ENCODE measurements around the gene MARCO.

MARCO gene

GRCh38 chr2:118913803-118914645 is 28.0 kb upstream of the MARCO start:
- Mint-ChIP-seq H3K36me3 (ENCODE audit: low read depth) (no peaks in the 10 kb centered on the region), H3K9me3 (no peaks in the 10 kb centered on the region), H3K27me3 (ENCODE audit: low read depth) (no peaks in the 10 kb centered on the region), H3K27ac (no peak overlapping the region), H3K4me3 (no peak overlapping the region), H3K4me1 (ENCODE audit: low read depth) (no peaks in the 10 kb centered on the region)
- DNase-seq (ENCODE audit: low spot score) = no peak

- Mint-ChIP-seq H3K36me3 (ENCODE audit: low read depth) (no peaks in the 10 kb centered on the region), H3K4me3 (no peak overlapping the region), H3K4me1 (ENCODE audit: low read depth) (no peaks in the 10 kb centered on the region), H3K9me3 (no peaks in the 10 kb centered on the region), H3K27me3 (ENCODE audit: low read depth) (no peaks in the 10 kb centered on the region), H3K27ac (no peak overlapping the region)
- DNase-seq (ENCODE audit: low spot score) = no peak
Measured at GRCh38 chr2:118914721-118915453, 27.1 kb upstream of the MARCO start.

GRCh38 chr2:118918017-118918416 is 24.0 kb upstream of the MARCO start:
- no peaks in the 10 kb centered on the region for H3K9me3 Mint-ChIP-seq
- no peak overlapping the region for H3K4me3 Mint-ChIP-seq
- H3K27ac Mint-ChIP-seq = no peak overlapping the region
- peaks cover 3% of the 10 kb centered on the region for H3K27me3 Mint-ChIP-seq (ENCODE audit: low read depth)
- no peaks in the 10 kb centered on the region for H3K36me3 Mint-ChIP-seq (ENCODE audit: low read depth)
- no peaks in the 10 kb centered on the region for H3K4me1 Mint-ChIP-seq (ENCODE audit: low read depth)
- no peak for DNase-seq (ENCODE audit: low spot score)

GRCh38 chr2:118921646-118922045 is 20.3 kb upstream of the MARCO start:
- H3K27ac Mint-ChIP-seq = no peak overlapping the region
- H3K4me1 Mint-ChIP-seq (ENCODE audit: low read depth) = no peaks in the 10 kb centered on the region
- H3K4me3 Mint-ChIP-seq = no peak overlapping the region
- DNase-seq (ENCODE audit: low spot score) = no peak
- peaks cover 3% of the 10 kb centered on the region for H3K27me3 Mint-ChIP-seq (ENCODE audit: low read depth)
- no peaks in the 10 kb centered on the region for H3K36me3 Mint-ChIP-seq (ENCODE audit: low read depth)
- no peaks in the 10 kb centered on the region for H3K9me3 Mint-ChIP-seq

DNA sequence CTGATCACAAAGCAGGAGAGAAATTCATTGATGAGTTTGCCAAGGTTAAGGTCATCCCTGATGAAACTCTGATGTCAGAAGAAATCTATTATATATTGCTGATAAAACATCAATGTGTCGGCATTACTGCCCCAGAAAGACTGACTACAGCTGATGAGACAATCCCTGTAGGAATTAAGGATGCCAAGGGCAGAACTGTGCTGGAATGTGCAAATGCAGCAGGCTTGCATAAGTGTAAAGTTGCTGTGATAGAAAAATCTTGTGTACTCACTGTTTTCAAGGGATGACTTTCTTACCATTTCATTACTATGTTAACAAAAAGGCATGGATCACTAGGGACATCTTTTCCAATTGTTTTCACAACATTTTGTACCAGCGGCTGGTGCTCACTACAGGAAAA is 19.7 kb upstream of the MARCO start:
- Mint-ChIP-seq H3K36me3 (ENCODE audit: low read depth) (no peaks in the 10 kb centered on the region), H3K27me3 (ENCODE audit: low read depth) (peaks cover 3% of the 10 kb centered on the region), H3K4me1 (ENCODE audit: low read depth) (no peaks in the 10 kb centered on the region), H3K4me3 (no peak overlapping the region), H3K9me3 (no peaks in the 10 kb centered on the region), H3K27ac (no peak overlapping the region)
- DNase-seq (ENCODE audit: low spot score) = no peak

DNA sequence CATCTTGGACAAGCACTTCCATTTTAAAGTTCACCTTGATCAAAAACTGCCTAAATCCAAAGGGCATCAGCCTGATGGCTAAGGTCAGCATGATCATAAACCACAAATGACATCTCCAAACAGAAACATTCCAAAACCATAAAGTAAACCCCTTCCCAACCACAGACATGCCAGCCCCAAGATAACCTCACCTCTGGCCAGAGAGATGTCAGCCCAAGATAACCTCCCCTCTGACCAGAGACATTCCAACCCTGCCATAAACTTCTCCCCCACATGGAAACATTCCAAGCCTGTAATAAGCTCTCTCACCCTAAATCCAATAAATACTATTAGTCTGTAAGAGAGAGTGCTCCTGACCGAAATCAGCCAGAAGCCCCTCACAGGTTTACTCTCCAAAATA is 18.6 kb upstream of the MARCO start:
- Mint-ChIP-seq H3K4me3 (no peak overlapping the region), H3K9me3 (no peaks in the 10 kb centered on the region), H3K27ac (no peak overlapping the region)

DNA sequence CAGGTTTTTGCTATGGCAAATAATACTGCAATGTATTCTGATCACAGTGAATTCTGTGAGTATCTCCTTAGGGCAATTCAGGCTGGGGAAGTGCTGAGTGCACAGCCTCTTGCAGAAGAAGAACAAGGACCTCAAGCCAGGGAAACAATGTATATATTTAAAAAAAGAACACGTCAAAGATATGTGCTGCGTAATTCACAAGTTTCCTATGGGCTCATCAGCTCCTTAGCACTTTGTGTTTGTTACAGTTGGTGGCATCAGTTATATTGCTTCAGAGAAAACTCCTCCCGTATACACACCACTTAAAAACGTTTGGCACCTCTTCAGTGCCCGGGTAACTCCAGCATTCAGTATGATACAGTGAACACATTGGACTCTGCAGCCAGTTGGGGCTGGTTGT is 16.5 kb upstream of the MARCO start:
- no peak overlapping the region for H3K27ac Mint-ChIP-seq
- H3K4me1 Mint-ChIP-seq (ENCODE audit: low read depth) = no peaks in the 10 kb centered on the region
- peaks cover 3% of the 10 kb centered on the region for H3K27me3 Mint-ChIP-seq (ENCODE audit: low read depth)
- H3K4me3 Mint-ChIP-seq = no peak overlapping the region
- DNase-seq (ENCODE audit: low spot score) = no peak
- no peaks in the 10 kb centered on the region for H3K36me3 Mint-ChIP-seq (ENCODE audit: low read depth)
- no peaks in the 10 kb centered on the region for H3K9me3 Mint-ChIP-seq

More for the DNA sequence above, 18.6 kb upstream of the MARCO start:
- H3K4me1 Mint-ChIP-seq (ENCODE audit: low read depth) = no peaks in the 10 kb centered on the region
- no peak for DNase-seq (ENCODE audit: low spot score)
- peaks cover 3% of the 10 kb centered on the region for H3K27me3 Mint-ChIP-seq (ENCODE audit: low read depth)
- H3K36me3 Mint-ChIP-seq (ENCODE audit: low read depth) = no peaks in the 10 kb centered on the region

GRCh38 chr2:118925981-118926380 is 16.0 kb upstream of the MARCO start:
- H3K4me3 Mint-ChIP-seq = no peak overlapping the region
- H3K27ac Mint-ChIP-seq = no peak overlapping the region
- DNase-seq (ENCODE audit: low spot score) = no peak
- no peaks in the 10 kb centered on the region for H3K4me1 Mint-ChIP-seq (ENCODE audit: low read depth)
- H3K9me3 Mint-ChIP-seq = no peaks in the 10 kb centered on the region
- peaks cover 3% of the 10 kb centered on the region for H3K27me3 Mint-ChIP-seq (ENCODE audit: low read depth)
- H3K36me3 Mint-ChIP-seq (ENCODE audit: low read depth) = no peaks in the 10 kb centered on the region

DNA sequence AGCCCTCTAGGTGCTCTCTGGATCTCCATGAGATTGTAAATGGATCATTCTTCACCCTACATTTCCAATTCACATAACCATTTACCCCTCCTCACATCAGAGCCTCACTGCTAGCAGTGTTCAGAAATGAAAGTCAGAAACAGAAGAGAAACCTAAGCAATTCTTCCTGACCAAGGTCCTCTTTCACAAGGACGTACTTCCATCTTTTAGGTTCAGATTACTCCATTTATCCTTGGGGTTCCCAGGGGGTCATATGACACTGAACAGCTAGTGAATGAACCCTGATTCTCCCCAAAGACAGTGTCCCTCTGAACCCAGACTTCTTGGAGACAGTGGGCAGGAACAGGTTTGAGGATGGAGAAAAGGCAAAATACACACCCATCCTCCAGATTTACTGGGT is 12.9 kb upstream of the MARCO start:
- Mint-ChIP-seq H3K27ac (no peak overlapping the region), H3K36me3 (ENCODE audit: low read depth) (no peaks in the 10 kb centered on the region), H3K4me1 (ENCODE audit: low read depth) (no peaks in the 10 kb centered on the region), H3K9me3 (peaks cover 9% of the 10 kb centered on the region), H3K27me3 (ENCODE audit: low read depth) (no peaks in the 10 kb centered on the region), H3K4me3 (no peak overlapping the region)
- DNase-seq (ENCODE audit: low spot score) = no peak

GRCh38 chr2:118932949-118933348 is 9.0 kb upstream of the MARCO start:
- H3K4me3 Mint-ChIP-seq = no peak overlapping the region
- H3K27ac Mint-ChIP-seq = no peak overlapping the region
- no peaks in the 10 kb centered on the region for H3K27me3 Mint-ChIP-seq (ENCODE audit: low read depth)
- H3K9me3 Mint-ChIP-seq = peaks cover 9% of the 10 kb centered on the region
- no peaks in the 10 kb centered on the region for H3K4me1 Mint-ChIP-seq (ENCODE audit: low read depth)
- DNase-seq (ENCODE audit: low spot score) = no peak
- no peaks in the 10 kb centered on the region for H3K36me3 Mint-ChIP-seq (ENCODE audit: low read depth)

GRCh38 chr2:118936306-118936705 is 5.7 kb upstream of the MARCO start:
- no peak overlapping the region for H3K27ac Mint-ChIP-seq
- H3K9me3 Mint-ChIP-seq = peaks cover 9% of the 10 kb centered on the region
- no peaks in the 10 kb centered on the region for H3K36me3 Mint-ChIP-seq (ENCODE audit: low read depth)
- DNase-seq (ENCODE audit: low spot score) = no peak
- H3K27me3 Mint-ChIP-seq (ENCODE audit: low read depth) = no peaks in the 10 kb centered on the region
- H3K4me3 Mint-ChIP-seq = no peak overlapping the region
- no peaks in the 10 kb centered on the region for H3K4me1 Mint-ChIP-seq (ENCODE audit: low read depth)

GRCh38 chr2:118936936-118937335 is 5.1 kb upstream of the MARCO start:
- no peak overlapping the region for H3K4me3 Mint-ChIP-seq
- DNase-seq (ENCODE audit: low spot score) = no peak
- H3K27me3 Mint-ChIP-seq (ENCODE audit: low read depth) = no peaks in the 10 kb centered on the region

DNA sequence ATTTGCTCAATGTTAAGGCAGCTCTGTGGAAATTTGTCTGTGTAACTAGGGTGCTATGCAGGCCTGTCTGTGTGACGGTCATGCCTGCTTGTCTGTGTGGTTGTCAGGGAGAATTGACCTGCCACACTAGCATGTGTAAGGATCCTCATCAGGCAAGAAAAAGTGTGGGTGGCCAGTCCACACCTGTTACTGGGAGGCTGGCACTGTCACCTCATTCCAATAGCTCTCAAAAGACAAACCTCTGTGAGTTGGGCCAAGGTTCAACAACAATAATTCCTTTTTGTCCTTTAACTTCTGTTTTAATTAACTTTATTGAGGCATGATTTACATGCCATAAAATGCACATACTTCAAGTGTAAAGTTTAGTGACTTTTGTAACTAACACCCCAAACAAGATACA is 4.2 kb upstream of the MARCO start:
- H3K27me3 Mint-ChIP-seq (ENCODE audit: low read depth) = no peaks in the 10 kb centered on the region
- H3K4me1 Mint-ChIP-seq (ENCODE audit: low read depth) = no peaks in the 10 kb centered on the region
- H3K36me3 Mint-ChIP-seq (ENCODE audit: low read depth) = no peaks in the 10 kb centered on the region
- H3K4me3 Mint-ChIP-seq = no peak overlapping the region
- no peak for DNase-seq (ENCODE audit: low spot score)
- no peak overlapping the region for H3K27ac Mint-ChIP-seq
- H3K9me3 Mint-ChIP-seq = peaks cover 7% of the 10 kb centered on the region

More at GRCh38 chr2:118936936-118937335, 5.1 kb upstream of the MARCO start:
- H3K9me3 Mint-ChIP-seq = peaks cover 9% of the 10 kb centered on the region
- H3K4me1 Mint-ChIP-seq (ENCODE audit: low read depth) = no peaks in the 10 kb centered on the region
- no peak overlapping the region for H3K27ac Mint-ChIP-seq
- H3K36me3 Mint-ChIP-seq (ENCODE audit: low read depth) = no peaks in the 10 kb centered on the region

DNA sequence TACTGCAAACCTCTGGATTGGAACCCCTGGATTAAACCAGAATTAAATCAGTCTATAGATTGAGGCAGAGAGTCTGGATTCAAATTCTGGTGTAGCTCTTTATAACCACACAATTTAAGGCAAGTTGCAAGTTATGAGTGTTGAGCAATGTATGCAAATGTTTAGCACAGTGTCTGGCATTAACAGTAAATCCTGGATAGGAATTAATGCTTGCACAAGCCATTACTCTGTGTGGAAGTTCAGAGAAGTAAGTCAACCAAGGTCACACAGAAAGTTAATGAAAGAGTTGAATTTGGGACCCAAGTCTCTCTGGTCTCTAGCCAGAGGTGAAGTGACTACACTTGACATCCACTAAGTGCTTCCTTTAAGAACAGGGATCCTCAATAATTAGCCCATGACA is 2.0 kb upstream of the MARCO start:
- no peak overlapping the region for H3K27ac Mint-ChIP-seq
- H3K4me1 Mint-ChIP-seq (ENCODE audit: low read depth) = no peaks in the 10 kb centered on the region
- no peak for DNase-seq (ENCODE audit: low spot score)
- H3K36me3 Mint-ChIP-seq (ENCODE audit: low read depth) = no peaks in the 10 kb centered on the region
- H3K9me3 Mint-ChIP-seq = no peaks in the 10 kb centered on the region
- no peak overlapping the region for H3K4me3 Mint-ChIP-seq
- no peaks in the 10 kb centered on the region for H3K27me3 Mint-ChIP-seq (ENCODE audit: low read depth)

Data from T-helper 2 cell treated with Interferon-gamma antibody and Interleukin-4, amounts not matched to agents 5 μg/mL and 100 μg/mL, for 36 hours (primary cell).